GM18951 (cell line): ENCODE data around the gene IFT22.
"Not testable (repeated sequence)": the region's sequence is repeated elsewhere in the genome, so short reads cannot be mapped to it uniquely, and the experiment has no call there.

Experiments used
- POLR2A ChIP-seq: IDR thresholded peaks from 4 replicates; pipeline ENCODE4 v1.6.1; 2011; ENCODE audit warnings: mild to moderate bottlenecking; ENCODE audit not compliant: insufficient read length, insufficient read depth; ENCODE audit errors: extremely low read depth
- in situ Hi-C: fragments of 300-500 bp; cut with MboI; formaldehyde crosslinking; loops from one replicate; pipeline ENCODE4 v1.12.0; 2022; ENCODE audit warnings: low sequenced_read_pairs, mixed read lengths, inconsistent platforms; ENCODE audit not compliant: unreplicated experiment

Gene IFT22

DNA sequence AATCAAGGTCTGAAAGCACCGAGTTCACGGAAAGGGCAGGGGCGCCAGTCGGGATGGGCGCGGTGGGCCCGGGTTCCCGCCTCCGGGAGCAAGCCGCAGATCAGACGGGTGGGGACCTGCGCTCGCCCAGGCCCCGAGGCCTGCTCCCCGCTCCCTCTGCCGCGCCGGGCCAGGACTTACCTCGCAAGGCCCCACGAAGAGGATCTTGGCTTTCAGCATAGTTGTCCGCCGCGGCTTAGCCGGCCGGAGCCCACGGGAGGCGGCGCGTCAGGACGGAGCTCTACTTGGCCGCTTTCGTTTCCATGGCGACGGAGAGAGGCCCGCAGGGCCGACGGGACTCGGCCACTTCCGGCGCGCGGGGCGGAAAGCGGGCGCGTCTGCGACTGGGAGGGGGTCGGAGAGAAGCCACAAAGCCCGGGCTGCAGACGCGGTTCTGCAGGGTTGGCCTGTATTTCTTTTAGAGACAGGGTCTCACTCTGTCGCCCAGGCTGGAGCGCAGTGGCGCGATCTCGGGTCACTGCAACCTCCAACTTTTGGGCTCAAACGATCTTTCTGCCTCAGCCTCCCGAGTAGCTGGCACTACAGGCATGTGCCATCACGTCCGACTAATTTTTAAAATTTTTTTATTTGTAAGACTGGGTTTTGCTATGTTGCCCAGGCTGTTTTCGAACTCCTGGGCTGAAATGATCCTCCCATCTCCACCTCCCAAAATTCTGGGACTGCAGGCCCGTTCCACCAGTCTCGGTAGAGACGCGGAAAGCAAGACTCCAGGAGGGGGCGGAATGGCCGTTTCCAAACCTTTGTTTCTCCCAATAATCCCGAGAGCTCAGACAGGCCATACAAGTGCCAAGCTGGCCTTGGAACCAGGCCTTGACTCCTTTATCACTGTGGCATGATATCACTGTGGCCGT is at the start of gene IFT22:
Gene IFT22, minus strand, starts transcription at position 322 of the 911 bp plus-strand sequence. Its CDS starts 103 bp downstream, at position 219.
- in situ Hi-C loops: no loop called here
- TF ChIP-seq POLR2A: peak; percentile 73

DNA sequence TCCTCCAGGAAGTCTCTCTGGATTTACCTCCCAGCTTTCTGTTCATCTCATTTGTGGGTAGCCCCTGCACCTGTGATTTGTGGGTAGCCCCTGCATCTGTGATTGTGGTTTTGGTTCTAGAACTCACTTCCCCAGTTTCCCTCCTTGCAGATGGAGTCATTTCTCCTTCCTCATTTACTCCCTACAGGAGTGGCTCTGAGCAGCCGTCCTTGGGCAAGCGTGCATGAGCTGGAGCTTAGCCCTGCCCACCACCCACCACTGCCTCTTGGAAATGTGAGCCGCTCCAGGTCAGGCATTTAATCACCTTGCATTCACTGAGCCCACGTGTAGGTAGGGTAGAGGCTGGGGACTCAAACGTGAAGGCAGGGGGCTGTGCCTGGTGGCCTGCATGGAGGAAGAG is 49.2 kb upstream of the IFT22 start:
- in situ Hi-C loops: no loop called here

DNA sequence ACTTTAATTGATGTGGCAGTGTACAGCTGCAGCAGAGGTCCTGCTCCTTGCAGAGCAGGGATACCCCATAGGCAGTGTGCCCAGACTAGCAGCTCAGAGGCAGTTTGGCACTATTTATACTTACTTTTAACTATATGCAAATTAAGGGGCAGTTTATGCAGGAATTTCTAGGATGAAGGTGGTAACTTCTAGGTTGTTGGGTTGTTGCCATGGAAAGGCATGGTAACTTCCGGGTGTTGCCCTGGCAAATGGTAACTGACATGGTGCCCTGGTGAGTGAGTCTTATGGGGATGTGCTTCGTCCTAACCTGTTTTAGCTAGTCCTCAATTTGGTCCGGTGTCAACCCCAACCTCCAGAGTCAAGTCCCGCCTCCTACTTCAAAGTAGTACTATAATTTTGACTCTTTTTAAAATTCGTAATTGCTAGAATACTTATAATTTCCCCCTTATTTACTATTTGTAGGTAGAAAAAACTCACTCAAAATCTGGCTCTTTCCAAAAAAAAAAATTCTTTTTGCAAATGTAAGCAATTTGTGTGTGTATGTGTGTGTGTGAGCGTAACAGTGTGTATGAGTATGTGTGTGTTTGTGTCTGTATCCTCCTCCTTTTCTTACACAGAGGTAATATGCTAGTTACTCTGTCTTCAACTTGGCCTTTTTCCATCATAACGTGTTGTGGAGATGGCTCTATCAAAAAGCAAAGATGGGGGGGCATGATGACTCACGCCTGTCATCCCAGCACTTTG is 47.0 kb upstream of the IFT22 start:
- in situ Hi-C loops: loop anchor here (10.0 kb wide), 1 partner anchor 76 kb away; no protein-coding TSS in a partner anchor
- no peak for TF ChIP-seq POLR2A

More for the DNA sequence above, 49.2 kb upstream of the IFT22 start:
- TF ChIP-seq POLR2A: no peak

DNA sequence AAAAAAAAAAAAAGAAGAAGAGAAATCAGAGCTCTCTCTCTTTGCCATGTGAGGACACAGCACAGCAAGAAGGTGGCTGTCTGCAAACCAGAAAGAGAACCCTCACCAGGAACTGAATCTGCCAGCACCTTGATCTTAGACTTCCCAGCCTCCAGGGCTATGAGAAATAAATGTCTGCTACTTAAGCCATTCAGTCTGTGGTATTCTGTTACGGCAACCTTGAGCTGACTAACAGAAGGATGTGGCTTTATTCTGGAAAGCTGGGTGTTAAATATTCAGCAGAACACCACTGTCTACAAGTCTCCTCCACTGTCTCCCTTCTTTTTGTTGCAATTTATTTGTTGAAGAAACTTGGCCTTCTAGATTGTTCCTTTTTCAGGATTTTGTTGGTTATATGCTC is 46.1 kb upstream of the IFT22 start:
- no peak for TF ChIP-seq POLR2A

DNA sequence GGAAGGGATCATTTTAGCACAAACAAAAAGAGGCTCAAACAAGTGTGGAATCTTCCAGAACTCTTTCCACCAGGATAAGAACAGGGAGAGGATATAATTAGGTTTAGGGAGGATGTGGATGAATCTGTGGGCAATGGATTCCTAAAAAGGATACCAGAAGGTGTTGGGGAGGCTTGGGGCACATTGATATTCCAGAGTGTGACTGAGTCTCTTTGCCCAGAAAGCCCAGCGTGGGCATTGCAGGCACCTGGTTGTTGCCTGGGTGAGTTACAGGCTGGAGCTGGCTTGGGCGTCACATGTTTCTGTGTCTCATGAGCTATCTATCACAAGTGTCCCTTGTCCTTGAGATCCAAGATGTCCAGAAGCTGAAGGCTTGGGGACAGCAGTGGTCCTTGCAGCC is 44.3 kb upstream of the IFT22 start:
- in situ Hi-C loops: loop anchor here (10.0 kb wide), 1 partner anchor 79 kb away; no protein-coding TSS in a partner anchor

More for the DNA sequence above, 46.1 kb upstream of the IFT22 start:
- in situ Hi-C loops: loop anchor here (10.0 kb wide), 1 partner anchor 77 kb away; no protein-coding TSS in a partner anchor

DNA sequence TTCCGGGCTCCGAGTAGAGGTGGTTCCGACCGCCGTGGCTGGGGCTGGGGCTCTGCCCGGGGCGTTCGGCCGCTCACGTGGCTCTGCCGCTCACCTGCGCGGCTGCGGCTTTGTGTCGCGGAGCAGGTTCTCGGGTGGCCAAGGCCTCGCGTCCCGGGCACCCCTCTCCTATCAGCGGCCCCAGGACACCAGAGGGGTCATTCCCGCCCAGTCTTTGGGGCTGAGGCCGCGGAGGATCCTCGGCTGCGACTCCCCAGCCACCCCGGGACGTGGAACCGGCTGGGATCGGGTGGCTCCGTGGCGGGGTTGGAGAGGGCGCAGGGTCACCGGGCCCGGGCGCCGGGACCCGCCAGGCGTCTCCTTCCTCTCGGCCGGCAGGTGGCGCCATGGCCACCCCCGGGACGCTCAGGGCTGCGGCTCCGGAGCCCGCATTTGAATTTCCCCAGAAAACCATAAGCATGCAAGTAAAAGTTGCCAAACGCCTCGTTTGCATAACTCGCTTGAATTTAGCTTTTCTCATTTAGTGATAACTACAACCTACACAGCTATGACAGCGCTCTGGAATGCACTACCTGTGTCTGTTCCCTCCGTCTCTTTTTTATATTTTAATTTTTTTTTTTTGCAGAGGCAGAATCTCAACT is 42.2 kb upstream of the IFT22 start:
- no peak for TF ChIP-seq POLR2A
- in situ Hi-C loops: loop anchor here (10.0 kb wide), 1 partner anchor 81 kb away; no protein-coding TSS in a partner anchor

More for the DNA sequence above, 44.3 kb upstream of the IFT22 start:
- no peak for TF ChIP-seq POLR2A

DNA sequence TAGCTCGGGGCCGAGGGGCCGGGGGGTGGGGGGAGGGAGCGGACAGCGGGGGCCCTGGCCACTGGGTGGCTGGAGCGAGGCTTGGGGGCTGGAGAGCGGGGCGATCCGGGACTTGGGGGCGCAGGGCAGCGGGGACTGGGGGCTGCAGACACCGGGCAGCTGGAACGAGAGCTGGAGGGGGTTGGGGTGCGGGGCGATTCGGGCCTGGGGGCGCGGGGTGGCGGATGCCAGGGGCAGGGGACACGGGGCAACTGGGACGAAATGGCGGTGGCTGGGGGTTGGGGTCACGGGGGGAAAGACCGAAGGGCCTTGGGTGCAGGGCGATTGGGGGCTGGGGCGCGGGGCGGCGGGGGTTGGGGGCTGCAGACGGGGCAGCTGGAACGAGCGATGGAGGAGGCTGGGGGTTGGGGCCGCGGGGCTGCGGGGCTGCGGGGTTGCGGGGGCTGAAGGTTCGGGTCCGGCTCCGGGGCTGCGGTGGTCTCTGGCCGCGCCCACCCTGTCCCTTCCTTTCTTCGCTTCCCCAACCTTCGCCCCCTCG is 41.7 kb upstream of the IFT22 start:
- in situ Hi-C loops: loop anchor here (10.0 kb wide), 1 partner anchor 82 kb away; no protein-coding TSS in a partner anchor
- no peak for TF ChIP-seq POLR2A

DNA sequence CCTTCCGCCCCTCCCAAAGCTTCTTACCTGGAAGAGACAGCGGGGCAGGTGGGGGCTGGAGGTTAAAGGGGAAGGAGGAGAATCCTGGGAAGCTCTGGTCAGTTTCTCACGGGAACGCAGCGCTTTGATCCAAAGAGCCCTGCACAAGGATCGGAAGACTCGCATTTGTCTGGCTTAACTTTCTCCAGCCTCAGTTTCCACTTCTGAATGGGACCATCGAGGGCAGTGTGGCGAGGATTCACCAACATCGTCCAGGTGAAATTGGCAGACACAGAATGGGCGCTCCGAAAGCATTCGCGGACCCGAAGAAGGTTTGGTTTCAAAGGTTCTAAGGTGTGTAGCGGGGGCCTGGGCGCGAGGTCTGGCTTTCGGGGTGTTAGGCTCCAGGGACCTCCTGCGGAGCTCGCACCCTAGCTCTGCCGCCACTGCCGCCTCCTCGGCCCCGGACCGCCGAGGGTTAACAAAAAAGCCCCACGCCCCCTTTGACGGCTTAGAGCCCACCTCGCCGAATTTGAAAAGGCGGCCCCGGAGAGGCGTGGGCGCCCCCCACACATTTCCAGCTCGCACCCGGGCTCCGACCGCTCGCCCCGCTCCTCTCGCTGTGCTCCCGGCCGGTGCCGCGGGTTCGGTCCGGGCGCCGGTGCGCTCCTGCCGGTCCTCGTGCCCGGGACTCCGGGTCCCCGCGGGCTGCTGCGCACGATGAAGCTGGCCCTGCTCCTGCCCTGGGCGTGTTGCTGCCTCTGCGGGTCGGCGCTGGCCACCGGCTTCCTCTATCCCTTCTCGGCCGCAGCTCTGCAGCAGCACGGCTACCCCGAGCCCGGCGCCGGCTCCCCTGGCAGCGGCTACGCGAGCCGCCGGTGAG is 41.0 kb upstream of the IFT22 start, which contains the start of gene COL26A1:
Gene COL26A1, plus strand, starts transcription at position 542 of the 862 bp plus-strand sequence. Its CDS starts 158 bp downstream, at position 700.
- in situ Hi-C loops: loop anchor here (10.0 kb wide), 1 partner anchor 82 kb away; no protein-coding TSS in a partner anchor
- no peak for TF ChIP-seq POLR2A

DNA sequence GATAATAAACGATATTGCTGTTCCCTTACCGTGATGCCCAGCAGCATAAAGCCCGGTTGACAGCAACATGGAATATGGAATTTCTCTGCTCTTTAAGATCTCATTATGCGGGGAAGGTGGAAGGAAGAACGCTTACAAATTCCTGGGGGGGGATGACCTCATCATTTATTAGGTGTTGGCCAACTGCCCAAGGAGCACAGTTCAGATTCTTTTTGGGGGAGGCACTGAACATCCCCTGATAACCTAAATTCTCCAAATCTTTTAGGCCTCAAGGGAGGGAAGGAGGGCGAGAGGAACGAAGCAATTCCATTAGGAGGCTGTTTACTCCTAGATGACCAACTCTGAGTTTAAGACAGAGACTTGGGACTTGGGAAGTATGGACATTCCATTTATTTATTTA is 35.8 kb upstream of the IFT22 start:
- in situ Hi-C loops: no loop called here
- TF ChIP-seq POLR2A: no peak

DNA sequence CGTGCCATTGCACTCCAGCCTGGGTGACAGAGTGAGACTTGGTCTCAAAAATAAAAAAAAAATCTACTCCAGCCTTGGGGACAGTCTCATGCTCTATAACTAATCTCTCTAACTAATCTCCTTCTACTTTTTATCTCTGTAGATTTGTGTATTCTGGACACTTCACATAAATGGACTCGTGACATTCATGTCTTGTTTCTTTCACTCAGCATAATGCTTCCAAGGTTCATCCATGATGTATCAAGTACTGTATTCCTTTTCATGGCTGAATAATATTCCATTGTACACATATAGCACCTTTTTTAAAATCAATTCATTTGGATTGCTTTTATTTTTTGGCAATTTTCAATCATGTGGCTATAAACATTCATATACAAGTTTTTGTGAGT is 31.3 kb upstream of the IFT22 start:
- TF ChIP-seq POLR2A: no peak
- in situ Hi-C loops: no loop called here

DNA sequence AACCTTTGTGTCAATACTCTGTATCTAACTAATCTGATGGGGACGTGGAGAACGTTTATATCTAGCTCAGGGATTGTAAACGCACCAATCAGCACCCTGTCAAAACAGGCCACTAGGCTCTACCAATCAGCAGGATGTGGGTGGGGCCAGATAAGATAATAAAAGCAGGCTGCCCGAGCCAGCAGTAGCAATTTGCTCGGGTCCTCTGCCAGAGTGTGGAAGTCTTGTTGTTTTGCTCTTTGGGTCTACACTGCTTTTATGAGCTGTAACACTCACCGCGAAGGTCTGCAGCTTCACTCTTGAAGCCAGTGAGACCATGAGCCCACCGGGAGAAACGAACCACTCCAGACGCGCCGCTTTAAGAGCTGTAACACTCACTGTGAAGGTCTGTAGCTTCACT is 27.7 kb upstream of the IFT22 start:
- in situ Hi-C loops: not testable (repeated sequence)

DNA sequence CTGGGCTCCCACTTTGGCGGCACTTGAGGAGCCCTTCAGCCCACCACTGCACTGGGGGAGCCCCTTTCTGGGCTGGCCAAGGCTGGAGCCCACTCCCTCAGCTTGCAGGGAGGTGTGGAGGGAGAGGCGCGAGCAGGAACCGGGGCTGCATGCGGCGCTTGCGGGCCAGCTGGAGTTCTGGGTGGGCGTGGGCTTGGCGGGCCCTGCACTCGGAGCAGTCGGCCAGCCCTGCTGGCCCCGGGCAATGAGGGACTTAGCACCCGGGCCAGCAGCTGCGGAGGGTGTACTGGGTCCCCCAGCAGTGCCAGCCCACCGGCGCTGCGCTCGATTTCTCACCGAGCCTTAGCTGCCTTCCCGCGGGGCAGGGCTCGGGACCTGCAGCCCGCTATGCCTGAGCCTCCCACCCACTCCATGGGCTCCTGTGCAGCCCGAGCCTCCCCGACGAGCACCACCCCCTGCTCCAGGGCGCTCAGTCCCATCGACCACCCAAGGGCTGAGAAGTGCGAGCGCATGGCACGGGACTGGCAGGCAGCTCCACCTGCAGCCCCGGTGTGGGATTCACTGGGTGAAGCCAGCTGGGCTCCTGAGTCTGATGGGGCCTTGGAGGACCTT is 26.9 kb upstream of the IFT22 start:
- in situ Hi-C loops: not testable (repeated sequence)
